ENCODE measurements around the gene NQO2. TPM values are rescaled to one million over a fixed set of nuclear protein-coding genes. Genes with fewer than 3 reads are reported as not detected.

NQO2 gene
- total and polyA plus RNA-seq, 2 of the 13 experiments (the other 11 are each of a cell fraction or from before 2014, with no cell fraction given): 32.2 to 56.5 TPM

- TF ChIP-seq, protein P1, sequence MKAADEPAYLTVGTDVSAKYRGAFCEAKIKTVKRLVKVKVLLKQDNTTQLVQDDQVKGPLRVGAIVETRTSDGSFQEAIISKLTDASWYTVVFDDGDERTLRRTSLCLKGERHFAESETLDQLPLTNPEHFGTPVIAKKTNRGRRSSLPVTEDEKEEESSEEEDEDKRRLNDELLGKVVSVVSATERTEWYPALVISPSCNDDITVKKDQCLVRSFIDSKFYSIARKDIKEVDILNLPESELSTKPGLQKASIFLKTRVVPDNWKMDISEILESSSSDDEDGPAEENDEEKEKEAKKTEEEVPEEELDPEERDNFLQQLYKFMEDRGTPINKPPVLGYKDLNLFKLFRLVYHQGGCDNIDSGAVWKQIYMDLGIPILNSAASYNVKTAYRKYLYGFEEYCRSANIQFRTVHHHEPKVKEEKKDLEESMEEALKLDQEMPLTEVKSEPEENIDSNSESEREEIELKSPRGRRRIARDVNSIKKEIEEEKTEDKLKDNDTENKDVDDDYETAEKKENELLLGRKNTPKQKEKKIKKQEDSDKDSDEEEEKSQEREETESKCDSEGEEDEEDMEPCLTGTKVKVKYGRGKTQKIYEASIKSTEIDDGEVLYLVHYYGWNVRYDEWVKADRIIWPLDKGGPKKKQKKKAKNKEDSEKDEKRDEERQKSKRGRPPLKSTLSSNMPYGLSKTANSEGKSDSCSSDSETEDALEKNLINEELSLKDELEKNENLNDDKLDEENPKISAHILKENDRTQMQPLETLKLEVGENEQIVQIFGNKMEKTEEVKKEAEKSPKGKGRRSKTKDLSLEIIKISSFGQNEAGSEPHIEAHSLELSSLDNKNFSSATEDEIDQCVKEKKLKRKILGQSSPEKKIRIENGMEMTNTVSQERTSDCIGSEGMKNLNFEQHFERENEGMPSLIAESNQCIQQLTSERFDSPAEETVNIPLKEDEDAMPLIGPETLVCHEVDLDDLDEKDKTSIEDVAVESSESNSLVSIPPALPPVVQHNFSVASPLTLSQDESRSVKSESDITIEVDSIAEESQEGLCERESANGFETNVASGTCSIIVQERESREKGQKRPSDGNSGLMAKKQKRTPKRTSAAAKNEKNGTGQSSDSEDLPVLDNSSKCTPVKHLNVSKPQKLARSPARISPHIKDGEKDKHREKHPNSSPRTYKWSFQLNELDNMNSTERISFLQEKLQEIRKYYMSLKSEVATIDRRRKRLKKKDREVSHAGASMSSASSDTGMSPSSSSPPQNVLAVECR (CRISPR knock-in tag; IDR thresholded peaks at IDR 0.05; ENCODE audit: borderline replicate concordance): no peak
- TF ChIP-seq ZIK1 (CRISPR knock-in tag; IDR thresholded peaks at IDR 0.05; ENCODE audit: borderline replicate concordance, low read depth) (peak; percentile 71; the same call in 1 of the 2 replicates), E2F1 (CRISPR knock-in tag; IDR thresholded peaks at IDR 0.05) (no peak), HDAC6 (IDR thresholded peaks at IDR 0.05; ENCODE audit: low read depth, low read length) (no peak), ZNF549 (CRISPR knock-in tag; IDR thresholded peaks at IDR 0.05) (no peak), ZNF652 (CRISPR knock-in tag; IDR thresholded peaks at IDR 0.05; ENCODE audit: borderline replicate concordance, low read depth) (no peak), ZNF839 (CRISPR knock-in tag; IDR thresholded peaks at IDR 0.05; ENCODE audit: borderline replicate concordance) (no peak; the same call in 1 of the 2 replicates), HMGA1 (CRISPR knock-in tag; conservative IDR thresholded peaks at IDR 0.05) (no peak), SNAI1 (CRISPR knock-in tag; IDR thresholded peaks at IDR 0.05; ENCODE audit: borderline replicate concordance) (no peak), CAMTA2 (CRISPR knock-in tag; IDR thresholded peaks at IDR 0.05; ENCODE audit: borderline replicate concordance) (no peak), HMGXB4 (CRISPR knock-in tag; IDR thresholded peaks at IDR 0.05; ENCODE audit: borderline replicate concordance in 1 of 2, low read depth in 1 of 2) (no peak), ZNF709 (CRISPR knock-in tag; IDR thresholded peaks at IDR 0.05) (0 out of 2 replicates have a peak, but pooled peaks have one; percentile 40), SIN3A (IDR thresholded peaks at IDR 0.05; ENCODE audit: borderline replicate concordance, low read depth, low read length) (no peak; the same call in 1 of the 2 replicates), NFE2L1 (CRISPR knock-in tag; IDR thresholded peaks at IDR 0.05; ENCODE audit: borderline replicate concordance) (no peak), FUBP1 (CRISPR knock-in tag; IDR thresholded peaks at IDR 0.05; ENCODE audit: borderline replicate concordance) (no peak), EZH2 (conservative IDR thresholded peaks at IDR 0.05; ENCODE audit: low read depth, low read length) (no peak), KLF11 (CRISPR knock-in tag; IDR thresholded peaks at IDR 0.05) (no peak), ARNTL (CRISPR knock-in tag; IDR thresholded peaks at IDR 0.05) (no peak)
Measured at GRCh38 chr6:2970753-2971419, 28.8 kb upstream of the NQO2 start (continued).
